Adrenal gland (tissue), 5 donors: Measurements from ENCODE around the gene ISG20.

ENCODE experiments used
- CTCF ChIP-seq, 6 experiments: fragments of 450-650 bp in 4 of 6; fragments of 200-600 bp in 2 of 6; sonication (generic) in 1 of 6; IDR thresholded peaks; 1 replicate in 5 of 6; 2 replicates in 1 of 6; pipeline versions ENCODE4 v1.5.1 to v1.8.0; 2016 to 2021; ENCODE audit warnings: antibody characterized with exemption in 6 of 6, mild to moderate bottlenecking in 2 of 6, moderate library complexity in 1 of 6
- POLR2A ChIP-seq, 2 donors: fragments of 450-650 bp; IDR thresholded peaks; one replicate each; pipeline ENCODE4 v1.6.1; 2017; ENCODE audit warnings: antibody characterized with exemption in 2 of 2, mild to moderate bottlenecking in 2 of 2, moderate library complexity in 1 of 2
- donor health status: DM: no; HTN: no; CAD: no.

GRCh38 chr15:88700716-88701115 is 61.9 kb downstream of the ISG20 start:
- no peak for TF ChIP-seq CTCF (IDR thresholded peaks at IDR 0.05)
- no peak for TF ChIP-seq POLR2A (IDR thresholded peaks at IDR 0.05)
